NCI-H2227 (cell line): ENCODE measurements around the gene EIF4G2.
A peak's percentile ranks its signal among the peaks of the same experiment; 100 is the strongest.
"Not testable (repeated sequence)": the region's sequence is repeated elsewhere in the genome, so short reads cannot be mapped to it uniquely, and the experiment has no call there.

Experiments
- DNase-seq: peaks from one replicate; lab custom pipeline; 2025; ENCODE audit not compliant: unreplicated experiment; lab: John Stamatoyannopoulos, UW

The EIF4G2 gene

GRCh38 chr11:10808553-10809372 lies at the start of gene EIF4G2:
TSS of gene EIF4G2 (minus strand) at chr11:10808926.
- peak; percentile 99 for DNase-seq

- peak; percentile 99 for DNase-seq
These were observed 49.1 kb upstream of the EIF4G2 start, which contains the start of gene ZBED5 for GRCh38 chr11:10857709-10858438. TSS of gene ZBED5 (minus strand) at chr11:10858053. CDS start at chr11:10854945, 3,108 bp downstream.

GRCh38 chr11:10857459-10857708 lies 48.7 kb upstream of the EIF4G2 start:
- no peak for DNase-seq

GRCh38 chr11:10856689-10857458 lies 48.1 kb upstream of the EIF4G2 start:
- DNase-seq: peak; percentile 66

GRCh38 chr11:10855295-10855694 lies 46.6 kb upstream of the EIF4G2 start:
- no peak for DNase-seq

- DNase-seq: no peak
These were observed 39.5 kb upstream of the EIF4G2 start for GRCh38 chr11:10847960-10848860.

GRCh38 chr11:10846660-10847059 lies 37.9 kb upstream of the EIF4G2 start:
- DNase-seq: no peak

- DNase-seq: no peak
These were observed 36.9 kb upstream of the EIF4G2 start for GRCh38 chr11:10845589-10845988.

- no peak for DNase-seq
These were observed 36.1 kb upstream of the EIF4G2 start for GRCh38 chr11:10844796-10845195.

GRCh38 chr11:10844356-10844755 lies 35.6 kb upstream of the EIF4G2 start:
- DNase-seq: no peak

GRCh38 chr11:10838881-10839280 lies 30.2 kb upstream of the EIF4G2 start:
- no peak for DNase-seq

GRCh38 chr11:10838083-10838482 lies 29.4 kb upstream of the EIF4G2 start:
- DNase-seq: no peak

GRCh38 chr11:10836884-10837283 lies 28.2 kb upstream of the EIF4G2 start:
- not testable (repeated sequence) for DNase-seq

GRCh38 chr11:10829139-10829538 lies 20.4 kb upstream of the EIF4G2 start:
- no peak for DNase-seq

GRCh38 chr11:10828402-10828801 lies 19.7 kb upstream of the EIF4G2 start:
- no peak for DNase-seq

- DNase-seq: no peak
These were observed 16.2 kb upstream of the EIF4G2 start for GRCh38 chr11:10824888-10825287.

GRCh38 chr11:10823152-10823579 lies 14.4 kb upstream of the EIF4G2 start:
- DNase-seq: no peak

GRCh38 chr11:10822491-10822890 lies 13.8 kb upstream of the EIF4G2 start:
- DNase-seq: not testable (repeated sequence)

- no peak for DNase-seq
These were observed 9.9 kb upstream of the EIF4G2 start for GRCh38 chr11:10818594-10818993.

- DNase-seq: no peak
These were observed 5.2 kb upstream of the EIF4G2 start for GRCh38 chr11:10813945-10814344.
